Subcutaneous adipose tissue (tissue), 4 donors: ENCODE data around the gene CKAP4. TPM values are rescaled to one million over a fixed set of nuclear protein-coding genes. Genes with fewer than 3 reads are reported as not detected.

ENCODE experiments used
- total RNA-seq, 4 donors: library from RNA; depleted of rRNA; stranded (reverse); fragments of >200 nt; gene quantifications; one replicate each; pipeline ENCODE4 v1.1.0, GENCODE V29; 2016
- TF ChIP-seq, protein P1 (sequence below): fragments of 450-650 bp; IDR thresholded peaks from one replicate; pipeline ENCODE4 v1.5.1; 2016; ENCODE audit warnings: low read depth, mild to moderate bottlenecking, control low read depth, antibody characterized with exemption, moderate library complexity

The CKAP4 gene
- total RNA-seq, 4 donors from 2014 or later, result 20.2 to 32.4 (median 24.7) TPM

DNA sequence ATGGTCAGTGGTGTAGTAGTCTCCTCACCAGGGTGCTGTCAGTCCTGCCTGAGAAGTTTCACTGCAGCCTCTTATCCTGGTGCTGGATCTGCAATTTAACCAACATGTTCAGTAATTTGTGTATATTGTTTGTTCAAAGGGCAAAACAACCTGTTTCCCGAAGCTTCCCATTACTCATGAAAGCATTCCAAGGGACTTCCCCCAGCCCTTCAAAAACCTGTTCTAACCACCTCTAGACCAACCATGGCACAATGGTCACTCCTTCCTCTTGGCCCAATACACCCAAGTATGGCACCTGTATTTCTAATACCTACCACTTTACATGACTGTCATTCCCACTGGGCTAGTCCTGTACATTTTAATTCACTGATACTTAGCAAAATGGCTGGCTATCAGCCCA is 12.1 kb downstream of the CKAP4 start:
- TF ChIP-seq, protein P1, sequence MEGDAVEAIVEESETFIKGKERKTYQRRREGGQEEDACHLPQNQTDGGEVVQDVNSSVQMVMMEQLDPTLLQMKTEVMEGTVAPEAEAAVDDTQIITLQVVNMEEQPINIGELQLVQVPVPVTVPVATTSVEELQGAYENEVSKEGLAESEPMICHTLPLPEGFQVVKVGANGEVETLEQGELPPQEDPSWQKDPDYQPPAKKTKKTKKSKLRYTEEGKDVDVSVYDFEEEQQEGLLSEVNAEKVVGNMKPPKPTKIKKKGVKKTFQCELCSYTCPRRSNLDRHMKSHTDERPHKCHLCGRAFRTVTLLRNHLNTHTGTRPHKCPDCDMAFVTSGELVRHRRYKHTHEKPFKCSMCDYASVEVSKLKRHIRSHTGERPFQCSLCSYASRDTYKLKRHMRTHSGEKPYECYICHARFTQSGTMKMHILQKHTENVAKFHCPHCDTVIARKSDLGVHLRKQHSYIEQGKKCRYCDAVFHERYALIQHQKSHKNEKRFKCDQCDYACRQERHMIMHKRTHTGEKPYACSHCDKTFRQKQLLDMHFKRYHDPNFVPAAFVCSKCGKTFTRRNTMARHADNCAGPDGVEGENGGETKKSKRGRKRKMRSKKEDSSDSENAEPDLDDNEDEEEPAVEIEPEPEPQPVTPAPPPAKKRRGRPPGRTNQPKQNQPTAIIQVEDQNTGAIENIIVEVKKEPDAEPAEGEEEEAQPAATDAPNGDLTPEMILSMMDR, result no peak

DNA sequence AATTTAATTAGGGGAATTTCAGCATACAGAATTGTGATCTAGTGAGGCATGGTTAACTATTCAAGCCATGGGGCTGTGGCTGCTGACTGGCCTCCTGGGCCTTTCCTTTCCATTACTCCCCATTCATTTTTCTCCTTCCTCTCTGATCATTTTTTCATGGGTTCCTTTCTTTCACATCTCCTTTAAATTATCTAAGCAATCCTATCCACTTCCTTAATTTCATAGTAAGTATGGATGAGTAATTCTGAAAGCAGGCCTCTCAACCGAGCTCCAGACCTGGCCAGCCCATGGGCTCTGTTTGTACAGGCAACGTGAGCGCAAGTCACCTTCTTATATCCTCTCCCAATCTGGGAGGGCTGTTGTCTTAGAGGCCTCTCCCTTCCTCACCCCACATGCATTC is 13.4 kb downstream of the CKAP4 start:
- TF ChIP-seq, protein P1, result no peak

DNA sequence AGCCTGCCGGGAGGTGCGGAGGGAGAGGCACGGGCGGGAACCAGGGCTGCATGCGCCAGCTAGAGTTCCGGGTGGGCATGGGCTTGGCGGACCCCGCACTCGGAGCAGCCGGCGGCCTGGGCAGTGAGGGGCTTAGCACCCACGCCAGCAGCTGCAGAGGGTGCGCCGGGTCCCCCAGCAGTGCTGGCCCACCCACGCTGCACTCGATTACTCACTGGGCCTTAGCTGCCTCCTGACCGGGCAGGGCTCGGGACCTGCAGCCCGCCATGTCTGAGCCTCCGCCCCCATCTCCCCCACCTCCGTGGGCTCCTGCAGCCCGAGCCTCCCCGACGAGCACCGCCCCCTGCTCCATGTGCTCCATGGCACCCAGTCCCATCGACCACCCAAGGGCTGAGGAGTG is 14.8 kb downstream of the CKAP4 start:
- TF ChIP-seq, protein P1, result no peak

DNA sequence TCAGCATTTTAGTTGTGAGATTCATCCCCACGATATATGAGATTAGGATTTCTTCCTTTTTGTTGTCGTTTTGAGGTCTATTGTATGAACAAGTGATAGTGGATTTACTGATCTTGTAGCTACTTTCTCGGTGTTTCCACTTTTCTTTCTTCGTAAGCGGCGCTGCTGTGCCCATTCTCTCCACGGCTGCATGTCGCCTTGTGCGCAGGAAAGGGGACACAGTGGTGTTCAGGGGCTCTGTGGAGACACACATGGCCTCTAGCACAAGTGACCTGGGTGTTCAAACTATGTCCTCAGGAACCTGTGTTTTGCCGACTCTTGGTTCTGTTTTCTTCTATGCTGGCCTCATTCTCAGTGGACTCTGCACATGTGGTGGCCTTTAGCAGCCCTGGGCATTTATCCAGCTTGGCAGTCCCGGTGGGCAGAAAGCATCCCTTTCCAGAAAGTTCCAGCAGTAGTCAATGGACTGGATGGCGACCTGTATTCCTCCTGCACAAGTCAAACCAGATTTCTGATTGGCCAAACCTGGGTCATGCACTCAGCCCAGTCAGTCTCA is 18.7 kb downstream of the CKAP4 start:
- TF ChIP-seq, protein P1, result no peak

DNA sequence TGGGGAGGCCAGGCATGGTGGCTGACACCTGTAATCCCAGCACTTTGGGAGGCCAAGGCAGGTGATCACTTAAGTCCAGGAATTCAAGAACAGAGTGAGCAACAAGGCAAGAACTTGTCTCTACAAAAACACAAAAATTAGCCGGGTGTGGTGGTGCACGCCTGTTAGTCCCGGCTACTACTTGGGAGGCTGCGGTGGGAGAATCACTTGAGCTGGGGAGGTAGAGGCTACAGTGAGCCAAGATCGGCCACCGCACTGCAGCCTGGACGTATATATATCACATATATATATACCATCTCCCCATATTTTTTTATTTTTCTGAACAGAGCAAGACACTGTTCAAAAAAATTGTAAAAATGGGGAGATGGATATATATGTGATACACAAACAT is 19.5 kb downstream of the CKAP4 start:
- TF ChIP-seq, protein P1, result no peak

DNA sequence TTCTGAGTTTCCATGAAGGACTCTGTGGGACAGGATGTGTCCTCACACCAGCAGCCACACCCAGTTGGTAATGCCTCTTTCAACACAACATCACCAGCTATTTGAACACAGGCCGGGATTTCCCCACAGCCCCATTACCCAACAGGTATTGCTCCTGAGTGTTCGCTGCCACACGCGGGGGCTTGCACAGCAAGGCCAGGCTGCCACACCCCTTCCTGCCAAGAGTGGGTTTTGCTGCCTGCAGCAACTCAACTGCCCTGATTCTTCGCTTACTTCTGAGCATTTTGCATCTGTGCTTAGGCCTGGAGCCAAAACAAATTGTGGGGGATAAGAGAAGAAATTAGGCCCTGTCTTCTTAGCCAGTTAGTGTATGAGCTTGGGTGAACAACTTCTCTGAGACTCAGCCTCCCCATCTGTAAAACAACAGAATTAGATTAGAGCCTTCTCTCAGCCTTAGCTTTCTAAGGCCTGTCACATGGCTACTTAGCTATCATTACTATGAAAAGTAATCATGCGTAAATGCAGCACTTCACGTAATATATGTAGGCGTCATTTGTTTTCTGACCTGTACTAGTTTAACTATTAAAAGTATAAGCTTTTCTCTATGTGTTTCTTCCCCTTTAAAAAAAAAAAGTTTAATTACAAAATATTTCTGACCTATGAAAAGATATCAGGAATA is 20.0 kb downstream of the CKAP4 start:
- TF ChIP-seq, protein P1, result no peak

DNA sequence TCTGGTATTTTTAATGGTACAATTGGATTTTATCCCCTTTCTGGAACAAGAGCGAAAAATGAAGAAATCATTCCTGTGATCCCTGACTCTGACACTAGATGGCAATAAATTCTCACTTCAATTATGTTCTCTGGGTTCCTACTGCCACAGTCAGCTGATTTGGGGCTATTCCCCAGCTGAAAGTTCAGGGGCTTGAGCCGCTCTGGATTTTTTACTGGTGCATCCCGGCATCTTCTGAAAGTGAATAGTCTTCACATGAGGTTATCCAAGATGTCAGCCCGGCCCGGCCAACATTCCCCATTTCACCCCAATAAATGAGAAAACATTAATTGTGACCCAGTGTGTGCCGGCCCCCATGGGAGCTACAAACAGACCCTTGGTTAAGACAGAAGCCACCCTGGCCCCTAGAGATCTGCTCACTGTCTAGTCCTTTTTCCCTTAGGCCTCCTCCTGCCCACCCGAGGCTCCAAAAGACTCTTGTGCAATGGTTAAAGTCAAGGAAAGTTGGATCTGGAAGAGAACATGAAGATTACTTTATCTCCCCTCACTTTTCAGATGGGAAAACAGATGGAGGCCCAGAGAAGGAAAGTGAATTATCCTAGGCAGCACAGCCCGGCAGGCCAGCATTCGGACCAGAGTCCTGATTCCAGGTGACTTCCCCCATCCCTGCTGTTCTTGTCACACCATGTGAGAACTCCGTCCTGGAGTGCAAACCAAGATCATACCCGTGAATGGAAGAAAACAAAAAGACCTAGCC is 20.8 kb downstream of the CKAP4 start:
- TF ChIP-seq, protein P1, result no peak
